Stimulated activated CD8-positive, alpha-beta memory T cell treated with anti-CD3 and anti-CD28 coated beads, Interleukin-7, amount 100 ng/mL, for 1 hour (primary cell): Measurements from ENCODE around the gene GGA1.
A peak's percentile ranks its signal among the peaks of the same experiment; 100 is the strongest.

Experiments
- DNase-seq, 2 donors: peaks; one replicate each; pipeline ENCODE4 v3.0.0-alpha.2; 2020; ENCODE audit warnings: low read depth in 2 of 2

The GGA1 gene

GRCh38 chr22:37674951-37675929 is 66.6 kb downstream of the GGA1 start, which contains the start of gene LGALS1:
TSS of gene LGALS1 (plus strand) at chr22:37675636. CDS start at chr22:37675703, 67 bp downstream.
- DNase-seq, result no peak

DNA sequence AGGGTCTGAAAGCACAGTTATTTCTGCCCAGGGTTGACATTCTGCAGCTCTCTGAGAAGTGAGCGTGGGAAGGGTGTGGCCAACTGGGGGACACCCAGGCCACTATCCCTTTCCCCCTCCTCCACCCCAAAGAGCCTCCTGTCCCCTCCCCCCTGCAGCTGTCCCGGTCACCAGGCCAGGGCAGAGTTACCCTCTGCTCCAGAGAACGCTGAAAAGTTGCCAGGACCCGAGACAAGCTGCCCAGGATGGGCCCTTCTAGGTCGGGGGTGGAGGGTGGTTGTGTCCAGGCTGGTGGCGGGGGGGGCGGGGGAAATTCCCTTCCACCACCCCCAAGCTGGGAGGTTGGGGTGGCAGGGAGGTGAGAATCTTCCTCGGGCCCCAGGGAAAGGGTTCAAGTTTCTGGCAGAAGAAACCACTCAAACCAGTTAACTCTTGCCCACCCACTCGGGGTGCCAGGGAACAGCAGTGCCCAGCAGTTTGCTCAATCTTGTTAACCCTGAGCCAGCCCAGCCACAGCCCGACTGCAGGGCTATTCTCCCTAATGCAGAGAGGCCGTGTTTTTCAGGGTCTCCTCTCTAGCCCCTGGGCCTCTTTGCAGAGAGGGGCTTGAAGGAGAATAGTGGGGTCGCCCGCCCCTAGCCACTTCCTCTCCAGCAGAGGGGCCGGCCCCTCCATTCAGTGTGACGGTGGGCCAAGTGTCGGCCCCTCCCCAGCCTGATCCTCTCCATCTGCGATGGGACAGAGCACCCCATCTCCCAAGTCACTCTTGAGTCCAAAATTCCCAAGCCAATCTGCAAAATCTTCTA is 67.5 kb downstream of the GGA1 start:
- no peak for DNase-seq

- DNase-seq, result peak; percentile 87
Measured at GRCh38 chr22:37676736-37677492, 68.3 kb downstream of the GGA1 start.

DNA sequence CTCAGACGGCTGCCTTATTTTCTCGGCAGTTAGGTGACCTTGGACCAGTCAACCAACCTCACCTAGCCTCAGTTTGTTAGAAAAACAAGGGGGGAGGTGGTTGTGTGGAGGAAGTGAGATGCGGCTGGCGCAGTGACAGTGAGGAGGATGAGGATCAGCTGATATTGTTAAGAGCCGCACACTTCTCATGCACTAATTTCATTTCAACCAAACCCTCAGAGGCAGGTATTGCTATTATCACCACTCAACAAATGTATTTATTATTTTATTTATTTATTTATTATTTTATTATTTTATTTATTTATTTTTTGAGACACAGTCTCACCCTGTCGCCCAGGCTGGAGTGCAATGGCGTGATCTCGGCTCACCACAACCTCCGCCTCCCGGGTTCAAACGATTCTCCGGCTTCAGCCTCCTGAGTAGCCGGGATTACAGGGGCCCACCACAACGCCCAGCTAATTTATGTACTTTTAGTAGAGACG is 68.9 kb downstream of the GGA1 start:
- no peak for DNase-seq

DNA sequence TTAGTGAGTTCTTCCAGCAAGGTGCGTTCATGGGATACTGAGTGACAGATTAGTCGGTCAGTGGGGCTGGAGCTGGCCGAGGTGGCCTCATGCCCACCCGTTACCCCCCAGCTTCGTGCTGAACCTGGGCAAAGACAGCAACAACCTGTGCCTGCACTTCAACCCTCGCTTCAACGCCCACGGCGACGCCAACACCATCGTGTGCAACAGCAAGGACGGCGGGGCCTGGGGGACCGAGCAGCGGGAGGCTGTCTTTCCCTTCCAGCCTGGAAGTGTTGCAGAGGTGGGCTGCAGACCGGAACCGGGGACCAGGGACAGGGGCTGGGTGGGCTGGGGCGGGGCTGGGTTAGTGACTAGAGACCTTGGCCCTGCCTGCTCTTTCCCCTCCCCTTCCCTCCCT is 69.7 kb downstream of the GGA1 start:
- DNase-seq, result no peak

GRCh38 chr22:37679670-37680069 is 71.0 kb downstream of the GGA1 start:
- no peak for DNase-seq

DNA sequence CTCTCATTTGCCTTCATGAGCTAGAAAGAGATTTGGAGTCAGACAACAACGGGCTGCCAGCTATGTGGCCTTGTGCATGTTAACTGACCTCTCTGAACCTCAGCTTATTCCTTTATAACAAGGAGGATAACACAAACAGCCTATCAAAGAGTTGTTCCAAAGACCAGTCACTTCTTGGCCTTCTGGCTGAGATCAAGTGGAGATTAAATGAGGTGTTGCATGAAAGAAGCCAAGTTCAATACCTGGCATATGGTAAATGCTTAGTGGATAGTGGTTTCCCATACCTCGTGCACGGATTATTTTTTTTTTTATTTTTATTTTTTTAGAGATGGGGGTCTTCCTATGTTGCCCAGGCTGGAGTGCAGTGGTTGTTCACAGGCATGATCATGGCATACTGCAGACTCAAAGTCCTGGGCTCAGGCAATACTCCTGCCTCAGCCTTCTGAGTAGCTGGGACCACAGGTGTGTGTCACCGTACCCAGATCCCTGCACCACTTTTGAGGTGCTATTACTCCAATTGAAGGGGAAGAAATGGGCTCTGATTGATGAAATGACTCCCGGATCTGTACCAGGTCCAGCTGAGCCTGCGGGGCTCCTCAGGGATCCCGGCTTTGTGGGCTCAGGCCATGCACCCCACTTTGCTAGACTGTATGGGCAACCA is 71.7 kb downstream of the GGA1 start:
- DNase-seq, result no peak

DNA sequence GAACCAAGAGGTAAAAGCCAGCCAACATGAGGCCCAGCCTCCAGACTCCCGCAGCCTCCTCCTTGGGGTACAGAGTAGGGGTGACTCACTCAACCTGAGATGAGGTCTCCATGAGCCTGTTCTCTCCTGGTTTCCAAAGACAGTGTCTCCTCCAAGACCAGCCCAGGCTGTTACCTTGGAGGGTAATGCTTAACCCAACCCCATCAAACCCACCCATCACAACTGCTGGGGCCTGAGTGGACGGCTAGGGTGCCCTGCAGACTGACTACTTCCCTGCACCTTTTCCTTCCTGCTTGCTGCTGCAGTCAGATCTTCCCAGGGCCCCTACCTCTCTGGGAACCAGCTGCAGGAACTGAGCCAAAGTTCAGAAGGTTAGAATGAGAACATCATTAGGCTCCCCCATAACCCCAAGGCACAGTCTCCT is 72.4 kb downstream of the GGA1 start:
- no peak for DNase-seq

- DNase-seq, result peak; percentile 47 to 54
Measured at GRCh38 chr22:37681556-37682049, 73.0 kb downstream of the GGA1 start.
